Calu3 (cell line): ENCODE measurements around the gene DENND4C. TPM values are rescaled to one million over a fixed set of nuclear protein-coding genes. Genes with fewer than 3 reads are reported as not detected.

ENCODE experiments used
- BruUV-seq: library from RNA; stranded (reverse); fragments of 400-500 nt; replicated peaks from 2 replicates; lab custom pipeline; 2021; lab: Mats Ljungman, UMichigan
- CTCF ChIA-PET: fragments of 300-600 bp; sonication (Branson Sonifier 250); formaldehyde crosslinking; loops from one replicate; lab custom pipeline; 2022; ENCODE audit warnings: antibody characterized with exemption; lab: Charles Lee
- DNase-seq: peaks from one replicate; pipeline ENCODE4 v3.0.0; 2022
- H3K27ac Mint-ChIP-seq: one replicate; pipeline ENCODE4 v1.8.0; 2022; ENCODE audit warnings: mixed read lengths; ENCODE audit not compliant: unreplicated experiment
- H3K27me3 Mint-ChIP-seq: one replicate; pipeline ENCODE4 v1.8.0; 2022; ENCODE audit warnings: mixed read lengths; ENCODE audit not compliant: unreplicated experiment
- H3K36me3 Mint-ChIP-seq: one replicate; pipeline ENCODE4 v1.8.0; 2022; ENCODE audit warnings: mild to moderate bottlenecking, moderate library complexity, mixed read lengths; ENCODE audit not compliant: insufficient read depth, unreplicated experiment
- H3K4me1 Mint-ChIP-seq: one replicate; pipeline ENCODE4 v1.8.0; 2022; ENCODE audit warnings: mild to moderate bottlenecking, low read depth, mixed read lengths; ENCODE audit not compliant: unreplicated experiment
- H3K4me3 Mint-ChIP-seq: one replicate; pipeline ENCODE4 v1.8.0; 2022; ENCODE audit warnings: mild to moderate bottlenecking, low read depth, moderate library complexity, mixed read lengths; ENCODE audit not compliant: unreplicated experiment
- H3K9me3 Mint-ChIP-seq: one replicate; pipeline ENCODE4 v1.8.0; 2022; ENCODE audit warnings: low read depth, mixed read lengths; ENCODE audit not compliant: unreplicated experiment
- intact Hi-C: fragments of 100-400 bp; cut with micrococcal nuclease; formaldehyde crosslinking; loops from one replicate; pipeline ENCODE4 v1.10.0; 2022; ENCODE audit not compliant: unreplicated experiment
- total RNA-seq: library from RNA; stranded (reverse); gene quantifications from 2 replicates; pipeline ENCODE4 v1.2.3, GENCODE V29; 2022
- TF ChIP-seq, protein P1 (sequence below): fragments of 200-600 bp; IDR thresholded peaks from one replicate; pipeline ENCODE4 v1.8.0; 2022; ENCODE audit warnings: antibody characterized with exemption; ENCODE audit not compliant: unreplicated experiment

The DENND4C gene
- total RNA-seq, 1 experiment from 2014 or later: 28.5 TPM

- TF ChIP-seq, protein P1, sequence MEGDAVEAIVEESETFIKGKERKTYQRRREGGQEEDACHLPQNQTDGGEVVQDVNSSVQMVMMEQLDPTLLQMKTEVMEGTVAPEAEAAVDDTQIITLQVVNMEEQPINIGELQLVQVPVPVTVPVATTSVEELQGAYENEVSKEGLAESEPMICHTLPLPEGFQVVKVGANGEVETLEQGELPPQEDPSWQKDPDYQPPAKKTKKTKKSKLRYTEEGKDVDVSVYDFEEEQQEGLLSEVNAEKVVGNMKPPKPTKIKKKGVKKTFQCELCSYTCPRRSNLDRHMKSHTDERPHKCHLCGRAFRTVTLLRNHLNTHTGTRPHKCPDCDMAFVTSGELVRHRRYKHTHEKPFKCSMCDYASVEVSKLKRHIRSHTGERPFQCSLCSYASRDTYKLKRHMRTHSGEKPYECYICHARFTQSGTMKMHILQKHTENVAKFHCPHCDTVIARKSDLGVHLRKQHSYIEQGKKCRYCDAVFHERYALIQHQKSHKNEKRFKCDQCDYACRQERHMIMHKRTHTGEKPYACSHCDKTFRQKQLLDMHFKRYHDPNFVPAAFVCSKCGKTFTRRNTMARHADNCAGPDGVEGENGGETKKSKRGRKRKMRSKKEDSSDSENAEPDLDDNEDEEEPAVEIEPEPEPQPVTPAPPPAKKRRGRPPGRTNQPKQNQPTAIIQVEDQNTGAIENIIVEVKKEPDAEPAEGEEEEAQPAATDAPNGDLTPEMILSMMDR: no peak
- no peak for DNase-seq
- H3K36me3 Mint-ChIP-seq: no peaks in the 10 kb centered on the region
- H3K27ac Mint-ChIP-seq: no peak overlapping the region
- CTCF ChIA-PET: no interaction called here
- H3K4me3 Mint-ChIP-seq: no peak overlapping the region
- no peaks in the 10 kb centered on the region for H3K4me1 Mint-ChIP-seq
- no TSS peak for BruUV-seq
- intact Hi-C loops: no loop called here
- H3K27me3 Mint-ChIP-seq: no peaks in the 10 kb centered on the region
- H3K9me3 Mint-ChIP-seq: no peaks in the 10 kb centered on the region
These were observed 101.4 kb downstream of the DENND4C start for GRCh38 chr9:19331877-19332276.

- no peak for DNase-seq
- H3K27ac Mint-ChIP-seq: no peak overlapping the region
- no peaks in the 10 kb centered on the region for H3K9me3 Mint-ChIP-seq
- no TSS peak for BruUV-seq
- CTCF ChIA-PET: no interaction called here
- TF ChIP-seq, protein P1: no peak
- H3K36me3 Mint-ChIP-seq: peaks cover under 1% of the 10 kb centered on the region
- no peak overlapping the region for H3K4me3 Mint-ChIP-seq
- H3K4me1 Mint-ChIP-seq: no peaks in the 10 kb centered on the region
- H3K27me3 Mint-ChIP-seq: no peaks in the 10 kb centered on the region
- intact Hi-C loops: no loop called here
These were observed 105.7 kb downstream of the DENND4C start for GRCh38 chr9:19336166-19336565.

DNA sequence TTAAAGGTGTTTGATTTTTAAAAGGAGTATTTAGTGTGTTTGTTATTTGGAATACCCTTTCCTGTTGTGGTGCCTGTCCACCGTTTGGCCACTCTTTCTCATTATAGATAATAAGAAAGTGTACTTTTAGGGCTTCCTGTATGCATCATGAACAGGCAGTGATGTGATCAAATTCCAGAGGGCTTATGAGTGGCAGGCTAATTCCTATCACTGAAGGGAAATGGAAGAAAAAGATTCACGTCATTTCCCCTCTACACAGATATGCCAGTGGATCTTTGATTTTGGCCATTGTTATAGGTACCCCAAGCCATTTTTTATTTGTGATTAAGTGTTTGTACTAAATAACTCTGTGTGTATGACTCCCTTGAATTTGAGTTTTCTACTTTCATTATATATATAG, 112.5 kb downstream of the DENND4C start:
- Mint-ChIP-seq H3K4me3 (no peak overlapping the region), H3K36me3 (peaks cover 7% of the 10 kb centered on the region), H3K4me1 (no peaks in the 10 kb centered on the region), H3K27me3 (no peaks in the 10 kb centered on the region), H3K9me3 (no peaks in the 10 kb centered on the region), H3K27ac (no peak overlapping the region)
- DNase-seq: no peak
- TF ChIP-seq, protein P1: no peak
- BruUV-seq: no TSS peak
- intact Hi-C loops: no loop called here
- CTCF ChIA-PET: no interaction called here

DNA sequence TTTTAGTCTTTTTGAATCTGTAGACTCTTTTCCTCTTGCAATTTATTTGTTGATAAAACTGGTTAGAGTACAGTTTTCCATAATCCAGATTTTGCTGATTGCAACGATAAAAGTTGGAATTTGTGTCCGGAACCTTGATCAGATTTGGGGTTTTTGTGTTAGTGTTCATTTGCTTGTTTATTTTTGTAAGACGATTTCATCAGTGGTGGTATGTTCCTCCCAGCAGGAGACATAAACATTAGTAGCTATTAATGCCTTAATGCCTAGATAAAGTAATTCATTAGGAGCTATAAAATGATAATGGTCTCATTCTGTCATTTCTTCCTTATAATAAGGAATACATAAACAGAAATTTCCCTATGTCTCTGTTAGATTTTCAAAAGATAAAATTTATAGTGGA, 128.2 kb downstream of the DENND4C start:
- Mint-ChIP-seq H3K27ac (no peak overlapping the region), H3K9me3 (no peaks in the 10 kb centered on the region), H3K27me3 (no peaks in the 10 kb centered on the region), H3K4me3 (no peak overlapping the region), H3K4me1 (no peaks in the 10 kb centered on the region), H3K36me3 (peaks cover 10% of the 10 kb centered on the region)
- no TSS peak for BruUV-seq
- CTCF ChIA-PET: no interaction called here
- TF ChIP-seq, protein P1: no peak
- no peak for DNase-seq
- intact Hi-C loops: no loop called here
